Osteoblast (primary cell): ENCODE measurements around the gene PRSS8. TPM values are rescaled to one million over a fixed set of nuclear protein-coding genes. Genes with fewer than 3 reads are reported as not detected.
A peak's percentile ranks its signal among the peaks of the same experiment; 100 is the strongest.

Experiments
- DNase-seq: peaks from one replicate; pipeline ENCODE4 v3.0.0; 2011; ENCODE audit warnings: low spot score, mixed read lengths; ENCODE audit not compliant: insufficient read length; ENCODE audit errors: missing footprints
- H2AFZ ChIP-seq: 2 replicates; pipeline ENCODE4 v1.6.0; 2011; ENCODE audit warnings: mild to moderate bottlenecking, low read length
- H3K27ac ChIP-seq: 2 replicates; pipeline ENCODE4 v1.5.1; 2011; ENCODE audit warnings: mild to moderate bottlenecking, low read depth, low read length, moderate library complexity
- H3K27me3 ChIP-seq: 2 replicates; pipeline ENCODE4 v1.6.0; 2012; ENCODE audit warnings: mild to moderate bottlenecking, control low read depth, inconsistent platforms, low read length, moderate library complexity; ENCODE audit not compliant: insufficient read depth
- H3K36me3 ChIP-seq: 2 replicates; pipeline ENCODE4 v1.5.1; 2011; ENCODE audit warnings: mild to moderate bottlenecking, low read length, control low read depth, moderate library complexity; ENCODE audit not compliant: insufficient read depth
- H3K4me1 ChIP-seq: 2 replicates; pipeline ENCODE4 v1.5.1; 2011; ENCODE audit warnings: mild to moderate bottlenecking, low read length, control low read depth, moderate library complexity; ENCODE audit not compliant: insufficient read depth
- H3K4me2 ChIP-seq: 2 replicates; pipeline ENCODE4 v1.6.0; 2011; ENCODE audit warnings: mild to moderate bottlenecking, low read length; ENCODE audit not compliant: insufficient read depth
- H3K4me3 ChIP-seq: fragments of 200-600 bp; sonication (generic); 3 replicates; pipeline ENCODE4 v1.5.1; 2012; ENCODE audit warnings: mild to moderate bottlenecking, low read length, inconsistent platforms; ENCODE audit not compliant: insufficient read depth
- H3K79me2 ChIP-seq: 2 replicates; pipeline ENCODE4 v1.6.0; 2012; ENCODE audit warnings: mild to moderate bottlenecking, low read length, control low read depth, inconsistent platforms; ENCODE audit not compliant: insufficient read depth
- H3K9me3 ChIP-seq: 2 replicates; pipeline ENCODE4 v1.5.1; 2011; ENCODE audit warnings: low read depth, low read length, control low read depth
- H4K20me1 ChIP-seq: 2 replicates; pipeline ENCODE4 v1.6.0; 2012; ENCODE audit warnings: mild to moderate bottlenecking, low read length, control low read depth; ENCODE audit not compliant: insufficient read depth
- total RNA-seq: library from RNA; depleted of rRNA; stranded (reverse); fragments of >200 nt; gene quantifications from 2 replicates; pipeline ENCODE4 v1.2.3, GENCODE V29; 2012
- TF ChIP-seq, protein P1 (sequence below): IDR thresholded peaks from 2 replicates; pipeline ENCODE4 v1.5.1; 2011; ENCODE audit warnings: mild to moderate bottlenecking, low read depth, low read length, moderate library complexity; ENCODE audit errors: extremely low read depth

The PRSS8 gene
- total RNA-seq, 1 donor: not detected

DNA sequence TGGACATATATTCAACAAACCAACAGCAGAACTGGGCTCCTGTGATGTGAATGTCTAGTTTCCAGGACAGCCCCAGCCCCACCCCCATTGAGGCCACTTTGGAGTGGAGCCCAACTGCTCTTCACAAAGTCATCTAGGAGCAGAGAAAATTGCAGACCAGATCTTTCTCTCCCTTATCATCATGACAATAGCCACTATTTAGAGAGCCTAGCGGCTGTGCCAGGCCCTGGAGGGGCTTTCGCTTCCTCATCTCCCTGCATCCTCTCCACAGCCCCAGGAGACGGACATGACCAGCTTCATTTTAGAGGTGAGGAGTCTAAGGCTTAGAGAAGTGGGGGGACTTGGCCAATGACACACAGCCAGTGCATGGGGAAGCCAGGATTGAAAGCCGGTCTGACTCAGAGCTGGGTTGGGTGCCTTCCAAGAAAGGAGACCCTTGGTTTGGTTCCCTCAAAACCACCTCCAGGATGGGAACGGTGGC, 1.4 kb downstream of the PRSS8 start:
- no peak overlapping the region for H3K4me2 ChIP-seq
- no peaks in the 10 kb centered on the region for H4K20me1 ChIP-seq
- no peak overlapping the region for H3K4me3 ChIP-seq
- H3K79me2 ChIP-seq: no peaks in the 10 kb centered on the region
- peaks cover 10% of the 10 kb centered on the region for H3K4me1 ChIP-seq
- TF ChIP-seq, protein P1, sequence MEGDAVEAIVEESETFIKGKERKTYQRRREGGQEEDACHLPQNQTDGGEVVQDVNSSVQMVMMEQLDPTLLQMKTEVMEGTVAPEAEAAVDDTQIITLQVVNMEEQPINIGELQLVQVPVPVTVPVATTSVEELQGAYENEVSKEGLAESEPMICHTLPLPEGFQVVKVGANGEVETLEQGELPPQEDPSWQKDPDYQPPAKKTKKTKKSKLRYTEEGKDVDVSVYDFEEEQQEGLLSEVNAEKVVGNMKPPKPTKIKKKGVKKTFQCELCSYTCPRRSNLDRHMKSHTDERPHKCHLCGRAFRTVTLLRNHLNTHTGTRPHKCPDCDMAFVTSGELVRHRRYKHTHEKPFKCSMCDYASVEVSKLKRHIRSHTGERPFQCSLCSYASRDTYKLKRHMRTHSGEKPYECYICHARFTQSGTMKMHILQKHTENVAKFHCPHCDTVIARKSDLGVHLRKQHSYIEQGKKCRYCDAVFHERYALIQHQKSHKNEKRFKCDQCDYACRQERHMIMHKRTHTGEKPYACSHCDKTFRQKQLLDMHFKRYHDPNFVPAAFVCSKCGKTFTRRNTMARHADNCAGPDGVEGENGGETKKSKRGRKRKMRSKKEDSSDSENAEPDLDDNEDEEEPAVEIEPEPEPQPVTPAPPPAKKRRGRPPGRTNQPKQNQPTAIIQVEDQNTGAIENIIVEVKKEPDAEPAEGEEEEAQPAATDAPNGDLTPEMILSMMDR: no peak
- H3K36me3 ChIP-seq: no peaks in the 10 kb centered on the region
- no peaks in the 10 kb centered on the region for H3K9me3 ChIP-seq
- DNase-seq: peak; percentile 92
- H3K27ac ChIP-seq: no peak overlapping the region
- peaks cover 4% of the 10 kb centered on the region for H3K27me3 ChIP-seq
- H2AFZ ChIP-seq: no peak overlapping the region

DNA sequence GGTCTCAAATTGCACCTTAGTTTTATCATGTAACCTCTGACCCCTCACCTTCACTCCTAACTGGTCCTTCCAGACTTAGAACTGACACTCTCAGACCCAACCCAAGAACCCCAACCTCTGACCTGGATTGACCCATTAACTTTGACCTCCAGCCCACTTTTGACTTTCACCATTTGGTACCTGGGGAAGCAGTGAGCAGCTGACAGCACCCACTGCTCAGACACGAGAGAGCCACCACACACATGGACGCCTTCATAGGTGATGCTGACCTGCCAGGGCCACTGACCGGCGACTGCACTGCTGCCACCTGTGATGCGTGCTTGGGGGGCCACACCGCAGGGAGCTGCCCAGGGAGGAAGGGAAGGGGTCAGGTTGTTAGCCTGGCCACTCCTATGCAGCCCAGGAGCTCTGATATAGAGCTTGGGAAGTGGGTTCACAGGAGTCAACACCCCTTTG, 2.5 kb downstream of the PRSS8 start:
- no peaks in the 10 kb centered on the region for H4K20me1 ChIP-seq
- H3K79me2 ChIP-seq: no peaks in the 10 kb centered on the region
- H3K9me3 ChIP-seq: no peaks in the 10 kb centered on the region
- H3K4me1 ChIP-seq: peaks cover 4% of the 10 kb centered on the region
- no peak overlapping the region for H3K4me3 ChIP-seq
- H3K36me3 ChIP-seq: peaks cover 5% of the 10 kb centered on the region
- H2AFZ ChIP-seq: no peak overlapping the region
- H3K27ac ChIP-seq: no peak overlapping the region
- TF ChIP-seq, protein P1: no peak
- peaks cover 4% of the 10 kb centered on the region for H3K27me3 ChIP-seq
- no peak overlapping the region for H3K4me2 ChIP-seq
- DNase-seq: peak; percentile 69

DNA sequence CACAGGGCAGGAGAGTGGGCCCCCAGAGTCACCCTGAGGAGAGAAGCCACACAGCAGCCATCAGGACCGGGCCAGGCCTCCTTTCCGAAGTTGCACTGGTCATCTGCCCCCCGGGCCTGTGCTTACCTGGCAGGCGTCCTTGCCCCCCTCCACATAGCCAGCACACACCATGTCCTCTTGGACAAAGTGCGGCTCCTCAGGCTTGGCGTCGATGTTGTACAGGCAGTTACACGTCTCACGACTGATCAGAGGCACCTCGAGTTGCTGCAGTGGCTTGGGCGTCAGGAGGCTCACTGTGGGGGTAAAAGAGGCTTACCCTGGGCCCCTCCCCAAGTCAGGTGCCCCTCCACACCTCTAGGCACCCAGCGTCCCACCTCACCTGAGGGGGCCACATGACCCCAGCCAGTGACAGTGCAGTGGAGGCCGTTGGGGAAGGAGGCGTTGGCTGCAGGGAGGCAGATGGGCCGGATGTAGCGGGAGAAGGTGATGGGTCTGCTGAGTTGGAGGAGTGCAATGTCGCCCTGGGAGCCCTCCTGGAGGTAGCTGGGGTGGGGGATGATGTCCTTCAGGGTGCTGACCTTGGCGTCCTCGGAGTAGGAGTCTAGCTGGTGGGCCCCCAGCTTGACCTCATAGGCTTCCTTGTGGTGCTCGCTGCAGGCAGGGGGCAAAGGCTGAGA, 3.1 kb downstream of the PRSS8 start:
- Histone ChIP-seq H4K20me1 (no peaks in the 10 kb centered on the region), H3K4me2 (no peak overlapping the region), H3K4me3 (no peak overlapping the region), H3K27ac (no peak overlapping the region), H3K79me2 (no peaks in the 10 kb centered on the region), H3K4me1 (peaks cover 4% of the 10 kb centered on the region), H3K9me3 (no peaks in the 10 kb centered on the region), H2AFZ (no peak overlapping the region), H3K27me3 (peaks cover 4% of the 10 kb centered on the region), H3K36me3 (peaks cover 8% of the 10 kb centered on the region)
- peak; percentile 53 for DNase-seq
- TF ChIP-seq, protein P1: no peak

DNA sequence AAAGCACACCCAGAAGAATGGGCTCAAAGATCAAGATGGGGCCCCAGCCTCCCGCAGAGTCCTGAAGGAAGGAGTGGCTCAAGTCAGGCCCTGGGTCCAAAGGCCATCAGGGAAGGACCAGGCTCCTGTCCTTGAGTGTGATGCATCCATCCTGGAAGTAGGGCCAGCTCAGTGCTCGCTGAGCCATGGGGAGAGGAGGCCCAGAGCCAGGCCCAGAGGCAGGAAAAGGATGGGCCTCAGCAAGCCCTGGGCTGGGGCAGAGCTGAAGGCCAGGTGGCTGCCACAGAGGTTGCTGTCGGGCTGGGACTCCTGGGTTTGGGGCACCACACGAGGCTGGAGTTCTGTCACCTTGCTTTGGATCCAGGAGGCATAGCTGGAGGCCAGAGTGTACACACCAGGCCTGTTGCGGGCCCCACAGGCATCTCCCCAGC, 3.7 kb downstream of the PRSS8 start:
- Histone ChIP-seq H3K4me2 (no peak overlapping the region), H4K20me1 (no peaks in the 10 kb centered on the region), H3K79me2 (no peaks in the 10 kb centered on the region), H2AFZ (no peak overlapping the region), H3K4me3 (no peak overlapping the region), H3K9me3 (no peaks in the 10 kb centered on the region), H3K27me3 (peaks cover 4% of the 10 kb centered on the region), H3K27ac (no peak overlapping the region), H3K4me1 (peaks cover 4% of the 10 kb centered on the region), H3K36me3 (peaks cover 8% of the 10 kb centered on the region)
- TF ChIP-seq, protein P1: no peak
- DNase-seq: peak; percentile 61
